Measurements from ENCODE around the gene NOP16.

The NOP16 gene

DNA sequence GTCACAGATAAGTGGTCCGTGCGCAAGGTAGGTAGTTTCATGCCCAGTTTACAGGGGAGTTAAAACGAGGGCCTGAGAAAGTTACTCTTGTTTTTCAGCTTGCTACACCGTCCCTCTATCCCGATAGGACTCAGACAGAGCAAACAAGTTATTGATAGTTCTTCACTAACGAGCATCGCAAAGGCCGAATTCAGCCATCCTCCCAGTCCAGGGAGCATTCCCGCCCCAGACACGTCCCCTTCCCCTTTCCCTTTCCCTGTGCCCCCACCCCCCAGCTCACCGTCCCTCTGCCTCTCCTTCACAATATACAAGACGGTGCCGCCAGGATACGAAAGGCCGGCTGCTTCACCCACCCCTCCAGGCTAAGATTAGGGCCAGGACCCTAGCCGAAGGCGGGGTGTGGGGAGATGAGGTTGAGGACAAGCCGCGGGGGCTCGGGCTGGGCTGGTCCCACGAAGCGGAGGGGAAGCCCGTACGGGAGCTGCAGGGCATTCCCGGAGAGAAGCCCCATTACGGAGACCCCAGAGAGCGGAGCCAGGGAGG, 27.4 kb downstream of the NOP16 start:
- DNase-seq (ENCODE audit: low spot score) = peak; percentile 69

DNA sequence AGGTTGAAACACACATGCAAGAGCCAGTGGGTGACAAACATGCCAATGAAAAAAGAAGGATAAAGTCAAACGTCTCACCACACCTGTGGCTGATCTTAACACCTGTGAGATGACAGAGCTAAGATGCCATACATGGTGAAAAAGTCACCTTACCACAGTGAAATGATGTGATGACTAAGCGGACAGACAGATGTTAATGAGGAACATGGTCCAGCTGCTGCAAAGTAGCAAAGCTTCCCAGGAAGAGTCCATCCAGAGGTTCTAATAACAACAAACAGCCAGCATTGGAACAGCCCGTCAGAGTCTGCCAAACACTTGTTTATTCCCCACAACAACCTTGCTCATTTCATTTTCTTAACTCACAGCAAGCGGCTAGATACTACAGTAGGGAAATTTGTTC, 28.7 kb downstream of the NOP16 start:
- DNase-seq (ENCODE audit: low spot score) = no peak

DNA sequence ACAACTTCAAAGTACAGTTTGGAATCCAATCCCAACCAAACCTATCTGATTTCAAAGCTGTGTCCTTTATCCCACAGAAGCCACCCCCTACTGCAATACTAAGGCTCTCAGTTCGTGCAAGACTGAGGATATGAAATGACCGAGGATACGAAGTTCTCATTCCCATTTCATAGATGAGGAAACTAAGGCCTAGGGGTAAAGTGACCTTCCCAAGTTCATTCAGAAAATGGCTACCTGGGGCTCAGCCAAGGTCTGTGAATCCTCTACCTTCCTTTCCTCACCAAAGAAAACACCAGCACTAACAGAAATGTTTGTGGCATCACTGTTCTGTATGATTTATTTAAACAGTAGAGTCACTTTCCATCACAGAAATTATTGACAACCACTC, 32.2 kb downstream of the NOP16 start:
- no peak for DNase-seq (ENCODE audit: low spot score)

DNA sequence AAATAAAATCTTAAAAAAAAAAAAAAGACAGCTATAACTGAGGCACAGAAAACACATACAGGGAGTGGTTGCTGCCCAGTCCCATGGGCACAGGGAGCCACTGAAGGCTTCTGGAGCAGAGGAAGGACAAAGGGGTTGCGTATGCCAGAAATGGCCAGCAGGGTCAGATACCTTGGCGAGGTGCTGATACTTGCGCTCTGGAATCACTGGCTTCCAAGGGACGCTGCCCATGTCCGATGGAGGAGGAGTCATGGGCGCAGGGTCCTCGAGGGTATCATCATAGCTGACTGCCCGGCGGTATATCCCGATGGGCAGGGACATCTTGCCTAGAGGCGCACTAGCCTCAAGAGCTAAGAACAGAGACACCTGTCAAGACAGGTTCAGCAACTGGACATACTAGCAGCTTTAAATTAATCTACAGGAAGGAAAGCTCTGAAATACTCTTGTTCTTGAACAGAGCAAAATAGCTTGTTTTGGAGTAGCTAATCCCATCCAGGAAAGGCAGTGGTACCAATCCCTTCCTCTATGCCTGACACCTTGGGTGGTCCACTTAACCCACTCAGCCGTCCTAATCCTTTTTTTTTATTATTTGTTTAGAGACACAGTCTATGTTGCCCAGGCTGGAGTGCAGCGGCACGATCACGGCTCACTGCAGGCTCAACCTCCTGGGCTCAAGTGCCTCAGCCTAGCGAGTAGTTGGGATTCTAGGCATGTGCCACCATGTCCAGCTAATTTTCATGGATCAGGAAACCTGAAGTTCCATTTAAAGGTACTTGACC, 32.8 kb downstream of the NOP16 start:
- DNase-seq (ENCODE audit: low spot score) = no peak

DNA sequence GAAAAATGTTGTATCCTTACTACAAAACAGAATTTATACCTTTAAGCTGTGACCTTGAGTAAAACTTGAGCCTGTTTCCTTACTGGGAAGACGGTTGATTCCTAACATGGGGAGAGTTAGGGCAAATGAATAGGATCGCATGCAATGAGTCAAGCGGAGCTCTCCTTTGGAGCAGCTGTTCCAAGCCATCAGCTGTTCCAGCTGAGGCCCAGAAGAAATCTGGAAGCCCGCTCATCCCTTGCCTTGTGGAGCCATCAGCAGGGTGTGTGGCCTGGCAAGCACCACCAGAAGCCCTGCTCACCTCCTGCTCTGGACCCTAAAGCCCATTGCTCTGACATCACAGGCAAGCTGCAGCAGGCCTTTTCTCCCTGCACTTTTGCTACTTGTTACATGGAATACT, 34.9 kb downstream of the NOP16 start:
- no peak for DNase-seq (ENCODE audit: low spot score)

DNA sequence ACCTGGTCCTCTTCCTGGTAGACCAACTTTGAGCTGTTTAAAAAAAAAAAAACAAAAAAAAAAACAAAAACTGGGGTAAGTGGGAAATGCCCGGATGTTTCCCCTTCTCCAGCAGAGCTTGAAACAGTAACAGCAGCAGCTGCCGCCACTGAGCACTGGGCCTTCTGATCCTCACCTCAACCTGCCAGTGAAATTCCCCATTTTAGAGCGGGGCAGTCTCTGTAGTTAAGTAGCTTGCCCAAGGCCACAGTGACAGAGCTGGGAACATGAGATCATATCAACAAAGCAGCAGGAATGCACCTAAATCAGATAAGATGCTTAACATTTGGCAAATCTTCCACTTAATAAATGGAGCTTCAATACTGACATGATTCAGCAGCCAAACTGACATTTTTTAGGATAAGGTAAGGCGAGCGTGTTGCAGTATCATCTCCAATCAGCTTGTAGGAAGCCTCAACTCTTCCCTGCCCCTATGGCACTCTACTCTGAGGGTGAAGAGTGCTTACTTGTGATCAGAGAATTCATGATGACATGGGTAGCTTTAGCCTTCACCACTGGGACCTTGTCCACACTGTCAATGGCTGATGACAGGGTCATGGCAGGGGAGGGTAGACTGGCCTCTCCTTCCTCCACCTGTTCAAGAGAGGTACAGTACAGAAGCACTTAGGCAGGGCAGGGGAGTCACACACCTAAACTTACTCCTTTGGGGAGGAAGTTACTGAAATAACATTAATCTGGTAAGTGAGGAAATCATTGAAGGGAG, 36.1 kb downstream of the NOP16 start:
- DNase-seq (ENCODE audit: low spot score) = no peak

DNA sequence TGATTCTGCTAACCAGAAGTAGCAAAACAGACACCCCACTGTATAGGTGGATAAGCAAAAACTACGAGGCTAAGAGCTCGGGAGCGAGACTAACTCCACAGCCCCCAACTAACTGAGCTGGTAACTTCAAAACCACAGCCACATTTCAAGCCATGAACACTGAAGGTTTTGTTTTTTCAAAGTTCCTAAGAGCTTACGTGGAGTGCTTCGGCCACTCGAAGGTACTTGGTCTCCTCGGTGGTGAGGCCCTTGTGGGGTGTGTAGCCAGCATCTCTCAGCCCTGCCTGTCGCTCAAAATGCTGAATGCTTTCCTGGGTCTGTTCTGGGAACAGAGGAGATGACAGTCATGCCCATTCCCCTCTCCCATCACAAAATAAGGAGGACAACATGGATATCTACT, 38.0 kb downstream of the NOP16 start:
- DNase-seq (ENCODE audit: low spot score) = no peak

DNA sequence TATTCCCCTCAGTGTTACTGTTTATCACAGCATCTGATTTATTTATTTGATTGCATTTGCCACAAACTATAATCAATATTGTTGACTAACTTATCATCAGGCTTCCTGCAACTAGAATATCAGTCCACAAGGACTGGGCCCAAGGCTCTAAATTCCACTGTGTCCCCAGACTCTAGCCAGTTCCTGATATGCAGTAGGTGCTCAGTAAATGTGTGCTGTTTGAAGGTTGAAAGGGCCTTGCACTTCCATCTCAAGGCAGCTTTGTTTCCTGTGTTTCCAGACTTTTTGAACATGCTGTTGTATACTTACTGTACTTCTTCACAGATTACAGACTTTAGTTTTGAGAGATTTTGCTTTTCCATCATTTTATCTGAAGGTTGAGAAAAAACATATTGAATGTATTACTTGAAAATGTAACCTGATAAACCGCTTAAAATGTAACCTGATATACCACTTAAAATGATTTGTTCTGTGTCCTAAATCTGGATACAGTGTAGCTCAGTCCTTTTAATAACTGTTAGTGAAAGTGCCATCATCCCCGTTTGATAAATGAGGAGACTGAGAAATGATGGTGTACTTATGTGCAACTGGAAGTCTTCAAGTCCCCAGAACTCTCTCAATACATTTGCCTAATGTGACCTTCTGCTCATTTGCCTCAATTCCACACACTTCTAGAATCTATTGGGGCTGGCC, 45.5 kb downstream of the NOP16 start:
- no peak for DNase-seq (ENCODE audit: low spot score)

DNA sequence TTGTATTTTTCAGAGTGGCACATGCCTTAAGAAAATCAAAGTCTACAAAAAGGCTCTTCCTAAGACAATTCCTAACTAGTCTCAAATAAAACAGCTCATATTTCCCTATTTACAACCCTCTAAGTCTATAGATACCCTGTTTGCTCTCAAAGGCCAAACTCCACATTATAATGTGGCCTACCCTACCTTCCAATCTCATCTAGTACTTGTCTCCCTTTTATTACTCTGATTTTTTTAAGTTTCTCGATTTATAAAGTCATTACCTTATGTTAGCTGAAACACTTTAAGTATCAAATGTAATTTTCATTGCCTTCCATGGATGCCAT, 46.3 kb downstream of the NOP16 start:
- DNase-seq (ENCODE audit: low spot score) = no peak

DNA sequence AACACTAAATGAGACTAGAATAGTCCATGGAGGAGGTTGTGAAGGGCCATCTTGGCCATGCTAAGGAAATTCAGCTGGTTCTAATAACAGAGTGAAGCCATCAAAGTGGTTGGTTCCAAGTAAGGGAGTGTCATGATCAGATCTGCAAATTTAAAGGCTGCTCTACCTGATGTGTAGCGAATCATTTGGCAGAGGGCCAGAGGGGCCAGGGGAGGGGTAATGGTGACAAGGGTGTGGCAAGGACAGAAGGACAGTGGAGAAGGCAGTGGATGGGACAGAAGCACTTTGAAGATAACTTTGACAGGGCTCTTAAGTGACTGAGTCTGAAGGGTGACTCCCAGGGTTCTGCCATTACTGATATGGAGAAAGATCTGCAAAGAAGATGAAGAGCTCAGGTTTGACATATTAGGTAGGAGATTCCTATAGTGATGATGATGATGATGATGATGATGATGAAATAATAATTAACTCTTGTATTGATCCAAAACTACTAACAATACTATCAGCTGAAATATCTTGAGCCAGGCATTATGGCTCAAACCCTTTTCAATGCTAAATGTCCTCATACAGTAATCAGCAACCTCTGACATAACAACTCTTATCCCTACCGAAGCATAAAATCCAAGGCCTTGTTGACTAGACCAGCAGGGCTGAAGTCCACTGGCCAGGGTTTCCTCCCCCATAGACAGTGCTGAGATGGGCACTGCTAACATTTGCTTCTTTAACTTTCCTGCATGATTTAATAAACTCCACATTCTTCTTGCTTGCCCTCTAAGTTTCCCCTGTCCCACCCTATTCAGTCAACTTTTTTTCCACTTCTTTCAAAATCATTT, 46.9 kb downstream of the NOP16 start:
- DNase-seq (ENCODE audit: low spot score) = no peak

DNA sequence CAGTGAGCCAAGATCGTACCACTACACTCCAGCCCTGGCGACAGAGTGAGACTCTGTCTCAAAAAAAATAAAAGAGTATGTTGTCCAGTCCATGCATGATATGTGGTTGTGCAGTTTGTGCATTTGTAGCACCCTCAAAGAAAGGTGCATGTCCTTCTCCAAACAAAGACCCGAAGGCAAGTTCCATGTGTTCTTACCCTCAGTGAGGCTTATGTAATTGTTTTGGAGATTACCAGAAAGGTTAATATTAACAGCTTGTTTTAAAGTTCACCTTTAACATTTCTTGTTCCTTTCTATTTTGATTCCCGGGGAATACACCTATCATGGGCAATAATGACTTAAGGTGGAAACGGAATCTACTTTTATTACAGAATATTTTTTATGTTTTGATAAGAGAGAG, 49.1 kb downstream of the NOP16 start:
- DNase-seq (ENCODE audit: low spot score) = no peak

DNA sequence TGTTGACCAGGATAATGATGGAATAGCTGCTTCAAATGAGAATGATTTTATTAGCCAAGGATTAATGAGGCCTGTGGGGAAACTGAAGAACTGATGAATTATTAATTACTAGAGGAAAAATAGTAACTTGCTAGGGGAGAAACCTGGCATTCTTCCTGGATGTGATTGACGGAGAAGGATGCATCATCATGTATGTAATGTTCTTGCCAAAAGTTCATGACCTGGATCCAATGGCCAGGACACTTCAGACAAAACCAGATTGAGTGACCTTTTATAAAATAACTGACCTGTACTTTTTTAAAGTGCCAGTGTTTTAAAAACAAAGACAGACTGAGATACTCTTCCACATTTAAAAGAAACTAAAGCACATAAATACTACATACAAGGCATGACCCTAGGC, 50.5 kb downstream of the NOP16 start:
- DNase-seq (ENCODE audit: low spot score) = no peak

DNA sequence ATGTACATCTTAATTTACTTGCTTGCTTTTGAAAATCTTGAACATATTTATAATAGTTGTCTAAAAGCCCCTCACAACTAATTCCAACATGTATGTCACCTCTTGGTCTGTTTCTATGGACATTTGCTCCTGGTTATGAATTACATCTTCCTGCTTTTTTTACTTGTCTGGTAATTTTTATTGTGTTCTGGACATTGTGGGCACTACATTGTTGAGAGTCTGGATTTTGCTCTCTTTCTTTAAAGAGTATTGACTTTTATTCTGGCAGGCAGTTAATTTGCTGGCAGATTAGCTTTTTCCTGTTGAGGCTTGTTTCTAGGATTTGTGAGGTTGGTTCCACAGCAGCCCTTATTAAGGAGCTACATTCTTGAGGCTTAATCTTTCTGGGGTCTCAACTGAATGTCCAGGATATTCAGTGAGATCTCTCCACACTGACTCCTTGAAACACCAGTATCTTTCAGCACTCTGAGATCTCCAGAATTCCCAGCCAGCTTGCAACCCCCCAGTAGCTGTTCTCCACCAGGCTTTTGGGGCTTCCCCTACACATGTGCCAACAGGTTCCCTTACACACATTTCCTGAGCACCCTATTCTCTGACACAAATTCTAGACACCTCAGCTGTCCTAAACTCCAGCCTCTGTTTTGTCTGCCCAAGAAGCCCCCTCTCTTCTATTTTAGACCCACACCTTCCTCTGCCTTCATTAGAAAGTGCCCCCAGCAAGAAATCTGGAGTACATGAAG, 54.2 kb downstream of the NOP16 start:
- DNase-seq (ENCODE audit: low spot score) = no peak

Measured in left forelimb (tissue), 1 donor.